ENCODE data around the gene CCDC149.

DNA sequence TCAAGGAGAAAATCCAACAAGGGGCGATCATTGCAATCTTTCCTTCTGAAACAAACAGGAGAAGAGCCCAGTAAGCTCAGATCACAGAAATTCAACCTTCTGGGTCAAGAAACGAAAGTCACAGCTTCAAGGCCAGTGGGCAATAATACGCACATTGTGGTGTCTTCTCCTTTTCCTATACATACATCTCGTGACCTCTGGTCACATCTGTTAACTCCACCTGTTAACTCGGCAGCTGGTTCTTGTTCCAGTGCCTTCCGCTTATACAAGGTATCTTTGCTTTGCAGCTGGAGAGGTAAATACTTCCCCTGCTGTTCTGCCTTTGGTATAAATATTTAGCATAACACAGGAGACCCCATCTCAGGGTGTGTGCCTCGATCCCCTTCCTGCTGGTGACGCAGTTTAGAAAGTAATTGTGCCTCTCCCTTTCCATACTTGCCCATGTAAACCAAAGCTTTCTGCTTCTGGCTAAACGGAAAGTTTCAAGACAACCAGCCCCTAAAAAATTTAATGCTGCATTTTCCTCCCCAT, 45.0 kb downstream of the CCDC149 start:
- TF ChIP-seq CTCF (IDR thresholded peaks at IDR 0.05; ENCODE audit: insufficient read depth, low read length, poor library complexity, severe bottlenecking): no peak
- TF ChIP-seq EZH2phosphoT487 (conservative IDR thresholded peaks at IDR 0.05; ENCODE audit: low read length): no peak

All from SU-DHL-6 (cell line).